Activated naive CD4-positive, alpha-beta T cell treated with anti-CD3 and anti-CD28 coated beads, Interleukin-2, amount 50 U/mL, for 72 hours (primary cell): Measurements from ENCODE around the gene KLHL4. TPM values are rescaled to one million over a fixed set of nuclear protein-coding genes. Genes with fewer than 3 reads are reported as not detected.
"Not testable (repeated sequence)": the region's sequence is repeated elsewhere in the genome, so short reads cannot be mapped to it uniquely, and the experiment has no call there.

Experiments used
- ATAC-seq, 2 donors: fragments of 150-1000 bp; cut with Tn5 transposase; 2 replicates each; pipeline ENCODE4 v1.10.0; 2021; ENCODE audit warnings: mild to moderate bottlenecking in 2 of 2, moderate library complexity in 2 of 2
- DNase-seq, 2 donors: peaks; one replicate each; pipeline ENCODE4 v3.0.0; 2021 to 2022; ENCODE audit warnings: low spot score in 2 of 2
- H3K27ac Mint-ChIP-seq, 2 donors: one replicate each; pipeline ENCODE4 v1.8.0; 2022; ENCODE audit warnings: mild to moderate bottlenecking in 2 of 2, mixed read lengths in 2 of 2
- H3K36me3 Mint-ChIP-seq, 2 donors: one replicate each; pipeline ENCODE4 v1.8.0; 2022; ENCODE audit warnings: mixed read lengths in 2 of 2
- H3K9me3 Mint-ChIP-seq, 2 donors: one replicate each; pipeline ENCODE4 v1.8.0; 2022; ENCODE audit warnings: mixed read lengths in 2 of 2
- total RNA-seq, 2 donors: library from RNA; stranded (reverse); gene quantifications; one replicate each; pipeline ENCODE4 v1.2.3, GENCODE V29; 2022

KLHL4 gene, protein sequence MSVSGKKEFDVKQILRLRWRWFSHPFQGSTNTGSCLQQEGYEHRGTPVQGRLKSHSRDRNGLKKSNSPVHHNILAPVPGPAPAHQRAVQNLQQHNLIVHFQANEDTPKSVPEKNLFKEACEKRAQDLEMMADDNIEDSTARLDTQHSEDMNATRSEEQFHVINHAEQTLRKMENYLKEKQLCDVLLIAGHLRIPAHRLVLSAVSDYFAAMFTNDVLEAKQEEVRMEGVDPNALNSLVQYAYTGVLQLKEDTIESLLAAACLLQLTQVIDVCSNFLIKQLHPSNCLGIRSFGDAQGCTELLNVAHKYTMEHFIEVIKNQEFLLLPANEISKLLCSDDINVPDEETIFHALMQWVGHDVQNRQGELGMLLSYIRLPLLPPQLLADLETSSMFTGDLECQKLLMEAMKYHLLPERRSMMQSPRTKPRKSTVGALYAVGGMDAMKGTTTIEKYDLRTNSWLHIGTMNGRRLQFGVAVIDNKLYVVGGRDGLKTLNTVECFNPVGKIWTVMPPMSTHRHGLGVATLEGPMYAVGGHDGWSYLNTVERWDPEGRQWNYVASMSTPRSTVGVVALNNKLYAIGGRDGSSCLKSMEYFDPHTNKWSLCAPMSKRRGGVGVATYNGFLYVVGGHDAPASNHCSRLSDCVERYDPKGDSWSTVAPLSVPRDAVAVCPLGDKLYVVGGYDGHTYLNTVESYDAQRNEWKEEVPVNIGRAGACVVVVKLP
- not detected for total RNA-seq

DNA sequence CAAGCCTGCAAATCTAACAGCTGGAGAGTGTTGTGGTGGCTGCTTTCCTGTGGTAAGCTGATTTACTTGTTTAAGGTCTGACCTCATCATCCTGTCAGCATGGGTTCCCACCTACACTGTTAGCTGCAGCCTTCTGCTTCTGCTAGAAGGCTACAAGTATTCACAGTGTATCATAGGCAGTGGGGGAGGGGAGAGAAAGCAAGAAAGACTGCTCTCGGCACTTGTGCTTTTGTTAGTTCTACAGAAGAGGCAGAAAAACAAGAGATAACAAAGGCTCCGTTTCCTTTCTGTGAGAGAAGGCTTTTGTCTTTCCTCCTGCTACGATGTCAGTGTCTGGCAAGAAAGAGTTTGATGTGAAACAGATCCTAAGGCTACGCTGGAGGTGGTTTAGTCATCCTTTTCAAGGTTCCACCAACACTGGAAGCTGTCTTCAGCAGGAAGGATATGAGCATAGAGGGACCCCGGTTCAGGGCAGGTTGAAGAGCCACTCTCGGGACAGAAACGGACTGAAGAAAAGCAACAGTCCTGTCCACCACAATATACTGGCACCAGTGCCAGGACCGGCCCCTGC is at the start of gene KLHL4:
Gene KLHL4, plus strand, starts transcription at position 232 of the 571 bp plus-strand sequence. Its CDS starts 92 bp downstream, at position 324.
- ATAC-seq = no peak
- DNase-seq = no peak
- H3K9me3 Mint-ChIP-seq = no peaks in the 10 kb centered on the region
- H3K36me3 Mint-ChIP-seq = no peaks in the 10 kb centered on the region
- no peak within 1 kb of the TSS for H3K27ac Mint-ChIP-seq

DNA sequence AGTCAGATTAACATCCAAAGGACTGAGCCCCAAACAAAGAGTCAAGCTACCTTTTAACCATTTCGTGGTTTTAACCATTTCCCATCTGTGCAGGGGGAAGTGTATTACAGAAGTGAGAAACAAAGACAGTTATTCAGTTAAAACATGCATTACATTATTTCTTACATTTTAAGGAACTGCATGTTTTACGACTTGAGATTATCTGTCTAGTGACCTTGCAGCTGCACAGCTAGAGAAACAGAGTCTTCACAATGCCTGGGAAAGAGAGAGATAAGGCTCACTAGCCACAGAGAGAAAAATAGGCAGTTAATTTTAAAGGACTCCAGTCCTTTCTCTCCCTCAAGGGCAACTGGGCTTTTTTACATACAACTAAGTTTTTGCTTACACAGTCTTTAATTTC is 48.7 kb upstream of the KLHL4 start:
- no peak for ATAC-seq
- DNase-seq = no peak
- Mint-ChIP-seq H3K27ac (no peak overlapping the region), H3K9me3 (peaks cover 0 to 13% of the 10 kb centered on the region in 2 donors), H3K36me3 (no peaks in the 10 kb centered on the region)

DNA sequence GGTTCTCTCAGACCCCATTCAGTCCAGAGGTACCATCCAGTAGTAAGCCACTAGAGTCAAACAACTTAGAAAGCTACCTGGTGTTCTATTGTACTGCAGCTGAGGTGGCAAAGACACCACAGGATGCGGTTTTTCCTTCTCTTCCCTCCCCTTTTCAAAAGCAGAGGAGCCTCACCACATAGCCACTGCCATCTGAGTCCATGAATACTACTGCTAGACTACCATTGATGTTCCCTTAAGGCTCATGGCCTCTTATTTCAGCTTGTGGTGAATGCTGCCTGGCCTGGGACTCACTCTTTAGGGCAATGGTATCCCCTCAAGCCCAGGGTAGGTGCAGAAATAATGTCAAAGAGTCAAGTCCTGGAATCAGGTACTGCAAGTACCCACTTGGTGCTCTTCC is 41.8 kb upstream of the KLHL4 start:
- DNase-seq = no peak
- ATAC-seq = no peak
- no peak overlapping the region for H3K27ac Mint-ChIP-seq
- H3K36me3 Mint-ChIP-seq = no peaks in the 10 kb centered on the region
- H3K9me3 Mint-ChIP-seq = peaks cover 0 to 7% of the 10 kb centered on the region in 2 donors

DNA sequence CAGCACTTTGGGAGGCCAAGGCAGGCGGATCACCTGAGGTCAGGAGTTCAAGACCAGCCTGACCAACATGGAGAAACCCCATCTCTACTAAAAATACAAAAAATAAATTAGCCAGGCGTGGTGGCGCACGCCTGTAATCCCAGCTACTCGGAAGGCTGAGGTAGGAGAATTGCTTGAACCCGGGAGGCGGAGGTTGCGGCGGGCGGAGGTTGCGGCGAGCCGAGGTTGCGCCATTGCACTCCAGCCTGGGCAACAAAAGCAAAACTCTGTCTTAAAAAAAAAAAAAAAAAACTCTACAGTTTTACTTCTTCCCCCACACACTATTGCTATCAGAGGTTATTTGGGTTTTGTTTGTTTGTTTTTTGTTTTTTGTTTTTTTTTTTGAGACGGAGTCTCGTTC is 38.9 kb upstream of the KLHL4 start:
- not testable (repeated sequence) for H3K36me3 Mint-ChIP-seq, H3K27ac Mint-ChIP-seq, H3K9me3 Mint-ChIP-seq, ATAC-seq, DNase-seq

DNA sequence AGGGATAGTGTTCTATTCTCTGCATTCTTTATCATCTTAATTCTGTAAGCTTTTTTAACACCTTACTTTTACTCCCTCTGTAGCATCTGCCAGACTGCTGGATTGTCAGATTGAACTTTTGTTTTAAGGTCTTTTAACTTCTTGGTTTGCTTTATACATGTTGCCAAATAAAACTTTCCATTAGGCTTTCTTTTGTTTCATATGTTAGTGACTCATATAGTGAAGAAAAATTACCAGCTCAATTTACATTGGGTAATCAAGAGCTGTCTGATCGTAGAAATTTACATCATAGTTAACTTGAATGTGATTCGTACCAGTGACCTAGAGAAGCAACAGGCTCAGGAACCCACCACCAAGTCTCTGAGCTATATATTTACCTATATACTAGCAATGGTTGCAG is 28.5 kb upstream of the KLHL4 start:
- Mint-ChIP-seq H3K36me3 (no peaks in the 10 kb centered on the region), H3K27ac (no peak overlapping the region), H3K9me3 (peaks cover 6% of the 10 kb centered on the region in 2 donors)
- DNase-seq (no peak), ATAC-seq (no peak)

DNA sequence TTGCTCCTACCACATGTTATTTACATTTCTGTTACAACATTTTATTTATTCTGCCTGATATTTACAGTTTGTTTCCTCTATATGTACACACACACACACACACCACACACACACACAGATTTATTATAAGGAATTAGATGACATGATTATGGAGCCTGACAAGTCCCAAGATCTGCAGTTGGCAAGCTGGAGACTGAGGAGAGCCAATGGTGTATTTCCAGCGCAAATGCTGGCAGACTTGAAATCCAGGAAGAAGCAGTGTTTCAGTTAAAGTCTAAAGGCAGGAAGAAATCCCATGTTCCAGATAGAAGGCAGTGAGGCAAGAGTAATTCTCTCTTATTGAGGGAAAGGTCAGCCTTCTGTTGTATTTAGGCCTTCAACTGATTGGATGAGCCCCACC is 1.8 kb upstream of the KLHL4 start:
- ATAC-seq = no peak
- H3K27ac Mint-ChIP-seq = no peak overlapping the region

DNA sequence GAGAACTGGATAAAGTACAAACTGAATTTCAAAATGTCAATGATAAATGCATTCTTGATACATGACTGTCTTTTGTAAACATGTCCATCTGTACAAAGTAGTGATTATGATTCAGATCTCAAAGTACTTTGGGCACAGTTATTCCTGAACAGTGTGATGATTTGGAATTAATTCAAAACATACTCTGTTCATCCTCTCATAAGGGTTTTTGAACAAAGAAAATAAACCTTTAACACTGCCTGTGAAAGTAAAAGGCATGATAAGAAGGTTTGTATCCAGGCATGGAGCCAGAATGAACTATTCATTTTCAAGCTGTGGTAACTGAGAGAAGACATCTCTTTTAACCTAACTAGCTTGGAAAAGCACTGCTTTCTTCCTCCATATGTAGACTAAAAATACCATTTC is 883 bp upstream of the KLHL4 start:
- H3K27ac Mint-ChIP-seq = no peak overlapping the region
- DNase-seq (no peak), ATAC-seq (no peak)
- no peaks in the 10 kb centered on the region for H3K9me3 Mint-ChIP-seq
- H3K36me3 Mint-ChIP-seq = no peaks in the 10 kb centered on the region

More for the DNA sequence above, 1.8 kb upstream of the KLHL4 start:
- DNase-seq = no peak
- Mint-ChIP-seq H3K9me3 (no peaks in the 10 kb centered on the region), H3K36me3 (no peaks in the 10 kb centered on the region)

DNA sequence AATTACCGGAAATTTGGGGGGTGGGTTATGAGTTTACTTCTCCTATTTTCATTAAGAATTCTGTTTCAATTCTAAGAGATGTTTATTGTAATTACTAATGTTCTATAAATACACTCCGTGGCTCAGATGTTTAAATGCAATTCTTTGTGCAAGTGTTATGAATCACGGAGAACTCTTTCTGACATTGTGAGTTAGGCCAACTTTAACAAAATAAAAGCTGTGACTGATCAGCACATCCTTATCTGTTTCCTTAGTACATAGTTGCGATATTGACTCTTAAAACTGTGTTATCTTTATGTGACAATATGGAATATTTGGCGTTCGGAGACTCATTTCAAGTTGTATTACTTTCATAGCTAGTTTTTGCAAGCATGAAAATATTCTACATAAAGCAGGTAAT is 902 bp downstream of the KLHL4 start:
- Mint-ChIP-seq H3K36me3 (no peaks in the 10 kb centered on the region), H3K27ac (no peak overlapping the region), H3K9me3 (no peaks in the 10 kb centered on the region)
- no peak for DNase-seq
- no peak for ATAC-seq

DNA sequence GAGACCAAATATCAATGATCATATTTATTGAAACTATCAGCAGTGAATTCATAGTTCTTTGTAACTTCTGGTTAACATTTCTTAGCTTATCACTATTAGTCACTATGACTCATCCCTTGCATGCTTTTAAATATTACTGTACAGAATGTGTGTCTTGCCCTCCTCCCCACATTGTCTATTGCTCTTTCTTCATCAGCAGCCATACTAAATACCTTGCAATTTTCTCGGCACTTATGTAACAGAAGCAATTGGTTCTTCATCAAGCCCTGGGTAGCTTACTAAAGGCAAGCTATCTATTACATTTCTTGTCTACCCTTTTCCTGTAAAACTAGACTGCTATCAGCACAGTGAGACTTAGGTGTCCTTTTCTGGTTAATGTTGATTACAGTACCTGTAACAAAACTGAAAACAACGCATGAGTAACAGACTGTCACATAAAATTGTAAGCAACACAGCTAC is 8.2 kb downstream of the KLHL4 start:
- no peak overlapping the region for H3K27ac Mint-ChIP-seq
- DNase-seq (no peak), ATAC-seq (no peak)
- H3K9me3 Mint-ChIP-seq = no peaks in the 10 kb centered on the region
- H3K36me3 Mint-ChIP-seq = no peaks in the 10 kb centered on the region

DNA sequence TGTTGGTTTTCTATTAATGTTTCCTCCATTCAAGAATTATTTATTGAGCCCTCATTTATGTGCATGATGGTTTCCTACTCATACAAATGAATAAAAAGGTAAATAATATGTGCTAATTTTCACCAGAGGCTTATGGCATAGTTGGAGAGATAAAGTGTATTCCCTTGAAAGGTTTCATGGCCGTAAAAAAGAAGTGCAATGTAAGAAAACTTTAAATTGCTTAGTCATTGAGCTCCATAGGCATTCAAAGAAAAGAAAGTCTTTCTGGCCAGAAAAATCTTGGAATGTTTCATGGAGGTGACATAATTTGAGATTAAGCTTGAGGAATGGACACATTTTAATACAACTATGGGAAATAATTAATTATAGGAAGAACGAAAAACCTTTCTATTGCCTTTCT is 8.7 kb downstream of the KLHL4 start:
- Mint-ChIP-seq H3K27ac (no peak overlapping the region), H3K36me3 (no peaks in the 10 kb centered on the region), H3K9me3 (no peaks in the 10 kb centered on the region)
- no peak for ATAC-seq
- DNase-seq = no peak

DNA sequence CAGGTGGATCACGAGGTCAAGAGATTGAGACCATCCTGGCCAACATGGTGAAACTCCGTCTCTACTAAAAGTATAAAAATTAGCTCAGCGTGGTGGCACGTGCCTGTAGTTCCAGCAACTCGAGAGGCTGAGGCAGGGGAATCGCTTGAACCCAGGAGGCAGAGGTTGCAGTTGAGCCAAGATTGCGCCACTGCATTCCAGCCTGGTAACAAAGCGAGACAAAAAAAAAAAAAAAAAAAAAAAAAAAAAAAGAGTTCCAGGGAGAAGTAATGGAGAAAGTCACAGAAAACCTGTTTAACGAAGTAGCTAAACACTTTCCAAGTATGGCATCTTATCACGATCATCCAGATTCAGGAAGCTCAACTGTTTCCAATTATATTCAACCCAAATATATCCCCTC is 10.9 kb downstream of the KLHL4 start:
- Mint-ChIP-seq H3K36me3 (no peaks in the 10 kb centered on the region), H3K27ac (no peak overlapping the region), H3K9me3 (no peaks in the 10 kb centered on the region)
- ATAC-seq (no peak), DNase-seq (no peak)

DNA sequence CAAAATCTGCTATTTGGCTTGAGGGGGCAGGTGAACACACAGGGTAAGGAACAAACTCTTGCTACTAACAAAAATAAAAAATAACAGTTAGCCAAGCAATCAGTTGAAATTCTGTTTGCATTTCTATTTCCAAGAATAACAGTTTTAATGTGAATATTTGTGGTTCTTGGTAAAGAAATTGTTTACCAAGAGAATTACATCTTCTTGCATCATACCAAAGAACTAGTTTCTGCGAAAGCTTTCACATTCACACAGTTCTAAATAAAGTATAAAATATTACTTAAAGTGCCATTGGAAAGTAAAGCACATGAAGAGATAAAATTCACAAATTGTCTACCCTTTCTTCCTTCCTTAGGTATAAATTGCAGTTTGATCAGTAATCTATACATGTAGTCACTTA is 54.4 kb downstream of the KLHL4 start:
- Mint-ChIP-seq H3K27ac (no peak overlapping the region), H3K36me3 (no peaks in the 10 kb centered on the region), H3K9me3 (peaks cover 0 to 3% of the 10 kb centered on the region in 2 donors)
- ATAC-seq (no peak), DNase-seq (no peak)

DNA sequence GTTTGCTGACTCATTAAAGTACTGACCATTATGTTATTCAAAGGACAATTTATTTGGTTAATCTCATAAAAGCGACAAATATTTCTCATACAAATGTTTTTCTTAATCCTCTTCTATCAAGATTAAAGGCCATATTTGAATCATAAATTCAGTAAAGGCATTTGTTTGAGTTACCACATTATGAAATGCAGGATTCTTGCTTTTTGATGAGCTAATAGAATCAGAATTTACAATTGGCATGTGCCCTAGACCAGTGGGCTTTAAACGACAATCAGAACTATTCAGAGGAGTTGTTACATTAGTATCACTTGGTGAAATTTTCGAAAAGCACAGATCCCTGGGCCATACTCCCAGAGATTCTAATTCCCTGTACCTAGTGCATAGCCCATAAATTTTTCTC is 55.3 kb downstream of the KLHL4 start:
- DNase-seq = no peak
- H3K36me3 Mint-ChIP-seq = no peaks in the 10 kb centered on the region
- no peak overlapping the region for H3K27ac Mint-ChIP-seq
- no peak for ATAC-seq
- peaks cover 0 to 3% of the 10 kb centered on the region in 2 donors for H3K9me3 Mint-ChIP-seq

DNA sequence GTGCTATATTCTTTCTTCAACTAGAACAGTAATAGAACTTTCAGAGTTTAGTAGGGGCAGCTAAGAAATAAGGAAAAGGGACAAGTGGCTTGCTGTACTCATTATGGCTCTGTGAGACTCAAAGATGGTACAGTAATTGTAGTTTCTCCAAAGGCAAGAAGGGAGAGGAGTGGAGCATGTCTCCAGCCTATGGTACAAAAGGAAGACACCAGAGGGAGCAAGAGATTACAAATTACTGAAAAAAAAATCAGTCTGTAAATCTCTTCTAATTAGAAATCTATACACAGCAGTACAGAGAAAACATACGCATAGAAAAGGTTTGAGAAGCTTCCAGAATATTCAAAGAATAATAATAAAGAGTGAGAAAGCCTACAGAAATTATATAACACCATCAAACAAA is 61.4 kb downstream of the KLHL4 start:
- H3K27ac Mint-ChIP-seq = no peak overlapping the region
- H3K9me3 Mint-ChIP-seq = peaks cover 0 to 5% of the 10 kb centered on the region in 2 donors
- ATAC-seq = no peak
- no peak for DNase-seq
- no peaks in the 10 kb centered on the region for H3K36me3 Mint-ChIP-seq

DNA sequence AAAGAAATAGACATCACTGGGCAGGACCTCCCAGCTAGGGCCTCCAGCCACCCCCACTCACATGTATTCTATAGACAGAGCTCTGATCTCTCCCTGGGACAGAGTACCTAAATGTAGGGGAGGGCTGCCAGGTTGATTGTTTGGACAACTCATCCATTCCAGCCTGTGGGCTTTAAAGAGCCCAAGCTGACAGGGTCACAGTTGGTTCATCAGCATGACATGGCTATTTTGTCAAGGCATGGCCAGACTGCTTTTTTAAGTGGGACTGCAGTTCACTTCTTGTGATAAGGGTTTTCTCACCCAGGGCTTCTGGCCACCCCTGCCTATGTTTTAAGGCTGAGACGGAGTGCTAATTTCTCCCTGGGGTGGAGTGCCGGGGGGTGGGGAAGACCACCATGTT is 63.3 kb downstream of the KLHL4 start:
- no peaks in the 10 kb centered on the region for H3K36me3 Mint-ChIP-seq
- ATAC-seq (no peak), DNase-seq (no peak)
- H3K27ac Mint-ChIP-seq = no peak overlapping the region
- peaks cover 5 to 8% of the 10 kb centered on the region in 2 donors for H3K9me3 Mint-ChIP-seq

DNA sequence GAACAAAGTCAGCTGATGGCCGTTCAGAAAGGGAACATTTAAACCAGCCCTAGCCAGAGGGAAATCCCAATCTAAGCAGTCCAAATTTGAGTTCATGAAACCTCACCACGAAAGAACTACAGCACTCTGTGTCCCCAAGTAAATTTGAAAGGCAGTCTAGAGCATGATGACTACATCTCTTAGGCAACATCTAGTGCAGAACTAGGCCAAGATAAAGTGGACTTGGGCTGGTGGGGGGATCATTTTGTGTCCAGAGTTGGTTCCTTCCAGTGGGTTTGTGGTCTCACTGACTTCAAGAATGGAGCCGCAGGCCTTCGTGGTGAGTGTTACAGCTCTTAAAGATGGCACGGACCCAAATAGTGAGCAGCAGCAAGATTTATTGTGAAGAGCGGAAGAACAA is 64.9 kb downstream of the KLHL4 start:
- ATAC-seq = no peak
- peaks cover 5 to 8% of the 10 kb centered on the region in 2 donors for H3K9me3 Mint-ChIP-seq
- H3K36me3 Mint-ChIP-seq = no peaks in the 10 kb centered on the region
- H3K27ac Mint-ChIP-seq = no peak overlapping the region
- DNase-seq = no peak

DNA sequence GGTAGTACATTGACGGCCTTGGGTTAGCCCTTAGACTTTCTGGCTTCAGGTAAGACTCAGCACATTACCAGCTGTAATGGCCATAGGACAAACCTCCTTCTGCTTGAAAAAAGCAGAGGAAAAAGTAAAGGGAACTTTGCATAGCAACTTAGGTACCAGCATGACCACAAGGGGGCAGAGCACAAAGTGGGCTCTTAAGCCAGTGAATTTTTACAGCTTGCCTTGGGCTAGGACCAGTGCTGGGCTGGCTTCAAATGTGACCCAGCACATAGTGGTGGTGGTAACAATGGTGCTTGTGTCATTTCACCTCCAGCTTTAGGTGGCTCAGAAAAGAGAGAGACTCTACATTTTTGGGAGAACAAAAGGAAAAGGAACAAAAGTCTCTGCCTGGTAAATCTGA is 66.1 kb downstream of the KLHL4 start:
- ATAC-seq (no peak), DNase-seq (no peak)
- peaks cover 6 to 12% of the 10 kb centered on the region in 2 donors for H3K9me3 Mint-ChIP-seq
- no peaks in the 10 kb centered on the region for H3K36me3 Mint-ChIP-seq
- no peak overlapping the region for H3K27ac Mint-ChIP-seq
